Spleen (tissue), 11 donors: Measurements from ENCODE around the gene ASPDH. TPM values are rescaled to one million over a fixed set of nuclear protein-coding genes. Genes with fewer than 3 reads are reported as not detected.
"Not testable (repeated sequence)": the region's sequence is repeated elsewhere in the genome, so short reads cannot be mapped to it uniquely, and the experiment has no call there.

Experiments used
- DNase-seq: peaks from one replicate; pipeline ENCODE4 v3.0.0-alpha.2; 2020
- H3K27ac ChIP-seq, 8 donors: fragments of 200-600 bp; sonication (generic) in 7 of 8; 1 replicate in 4 of 8; 2 replicates in 4 of 8; pipeline versions ENCODE4 v1.5.0 to v1.8.0; 2016 to 2021; ENCODE audit warnings: inconsistent platforms in 4 of 8, mild to moderate bottlenecking in 4 of 8, moderate library complexity in 1 of 8
- H3K27me3 ChIP-seq, 7 donors: fragments of 200-600 bp; sonication (generic) in 6 of 7; replicated peaks in 1 of 7; 1 replicate in 4 of 7; 2 replicates in 3 of 7; pipeline versions ENCODE4 v1.5.0 to v1.8.0; 2016 to 2021; ENCODE audit warnings: inconsistent platforms in 3 of 7, mild to moderate bottlenecking in 1 of 7
- H3K36me3 ChIP-seq, 6 donors: fragments of 200-600 bp; sonication (generic) in 5 of 6; 1 replicate in 4 of 6; 2 replicates in 2 of 6; pipeline versions ENCODE4 v1.5.0 to v1.8.0; 2016 to 2021; ENCODE audit warnings: inconsistent platforms in 2 of 6
- H3K4me1 ChIP-seq, 6 donors: fragments of 200-600 bp; sonication (generic) in 5 of 6; 1 replicate in 3 of 6; 2 replicates in 3 of 6; pipeline versions ENCODE4 v1.5.0 to v1.8.0; 2016 to 2021; ENCODE audit warnings: inconsistent platforms in 3 of 6
- H3K4me3 ChIP-seq, 8 donors: fragments of 200-600 bp; sonication (generic) in 7 of 8; 1 replicate in 4 of 8; 2 replicates in 4 of 8; pipeline versions ENCODE4 v1.5.0 to v1.8.0; 2016 to 2021; ENCODE audit warnings: inconsistent platforms in 4 of 8, mild to moderate bottlenecking in 4 of 8, moderate library complexity in 2 of 8
- H3K9me3 ChIP-seq, 8 donors: fragments of 200-600 bp; sonication (generic) in 7 of 8; 1 replicate in 4 of 8; 2 replicates in 4 of 8; pipeline versions ENCODE4 v1.5.0 to v1.8.0; 2016 to 2021; ENCODE audit warnings: inconsistent platforms in 4 of 8
- POLR2A ChIP-seq, 3 donors: fragments of 450-650 bp; IDR thresholded peaks; one replicate each; pipeline ENCODE4 v1.5.1; 2017; ENCODE audit warnings: antibody characterized with exemption in 3 of 3, mild to moderate bottlenecking in 1 of 3
- POLR2AphosphoS5 ChIP-seq, 3 donors: sonication (generic); formaldehyde crosslinking; IDR thresholded peaks; one replicate each; pipeline ENCODE4 v1.5.1; 2017; ENCODE audit warnings: antibody characterized with exemption in 3 of 3
- WGBS, 5 donors: extraction: QIAGEN DNeasy Blood & Tissue Kit in 3 of 5; methylation state at CpG; one replicate each; pipeline versions ENCODE4 v1.1.5 to v1.1.7; 2013 to 2018; 5-methylcytosine and 5-hydroxymethylcytosine counted together
- intact Hi-C: fragments of 100-400 bp; cut with DNase I; formaldehyde crosslinking; loops from one replicate; pipeline ENCODE4 v1.15.0; 2023; ENCODE audit warnings: low total_unique reads
- polyA plus RNA-seq, 3 donors: library from polyadenylated mRNA; stranded (reverse); fragments of 200-250 nt; gene quantifications; one replicate each; pipeline ENCODE4 v1.2.1, GENCODE V29; 2013
- total RNA-seq, 7 donors: library from RNA; depleted of rRNA in 3 of 7; stranded (reverse); fragments of >200 nt in 3 of 7; fragmentation: NEBNext Ultra II Directional in 4 of 7; extraction: Animal tissue kit (Norgen Biotek cat#: 25700) in 4 of 7; gene quantifications; one replicate each; pipeline versions ENCODE4 v1.1.0 to v1.2.1, GENCODE V29; 2016 to 2021
- TF ChIP-seq, protein P1 (sequence below), 11 experiments: fragments of 200-600 bp in 7 of 11; fragments of 450-650 bp in 4 of 11; sonication (generic) in 4 of 11; IDR thresholded peaks in 8 of 11; conservative IDR thresholded peaks in 3 of 11; 1 replicate in 7 of 11; 2 replicates in 4 of 11; pipeline versions ENCODE4 v1.4.0 to v1.8.0; 2016 to 2021; ENCODE audit warnings: antibody characterized with exemption in 11 of 11, inconsistent platforms in 4 of 11, mild to moderate bottlenecking in 1 of 11
- donor health status: healthy with polysubstance abuse.
- donor health status: DM: no; HTN: no; CAD: no; lungs with moderate emphysema.
- donor health status: DM: no; HTN: no; CAD: no.
- donor health status: Bipolar disorder and iron deficiency.
- donor health status: healthy.
- donor health status: DM: no; HTN: no; CAD: no.
- donor health status: DM: yes; HTN: yes; CAD: no.

ASPDH gene
- total and polyA plus RNA-seq, 10 donors, result not detected

DNA sequence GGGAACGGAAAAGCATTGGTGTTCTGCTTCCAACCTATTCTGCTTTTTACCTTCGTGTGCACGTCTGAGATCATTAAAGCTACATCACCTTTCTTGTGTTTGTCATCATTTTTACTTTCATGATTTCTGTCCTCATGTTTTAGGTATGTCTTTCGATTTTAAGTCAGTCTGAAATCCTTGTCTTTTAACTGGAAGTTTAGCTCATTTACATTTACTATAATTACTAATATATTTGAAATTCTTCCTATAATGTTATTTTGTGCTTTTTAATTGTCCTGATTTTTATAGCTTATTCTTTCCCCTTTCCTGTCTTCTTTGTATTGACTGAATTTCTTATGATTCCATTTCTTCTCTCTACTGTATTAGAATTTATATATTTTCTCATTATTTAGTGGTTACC is 19.2 kb upstream of the ASPDH start:
- no peak for DNase-seq
- Histone ChIP-seq H3K27ac (no peak overlapping the region), H3K9me3 (peaks cover 0 to 23% (median 19%) of the 10 kb centered on the region in 8 donors), H3K4me3 (no peak overlapping the region), H3K4me1 (no peaks in the 10 kb centered on the region), H3K27me3 (peaks cover 0 to 64% (median 15%) of the 10 kb centered on the region in 7 donors), H3K36me3 (no peaks in the 10 kb centered on the region)
- 79 to 91% (median 89%) methylated on average over 4 of the region's 4 CpGs for WGBS, 5 donors
- intact Hi-C loops, result no loop called here
- TF ChIP-seq POLR2A (IDR thresholded peaks at IDR 0.05) (no peak), POLR2AphosphoS5 (IDR thresholded peaks at IDR 0.05) (no peak)
- TF ChIP-seq, protein P1, sequence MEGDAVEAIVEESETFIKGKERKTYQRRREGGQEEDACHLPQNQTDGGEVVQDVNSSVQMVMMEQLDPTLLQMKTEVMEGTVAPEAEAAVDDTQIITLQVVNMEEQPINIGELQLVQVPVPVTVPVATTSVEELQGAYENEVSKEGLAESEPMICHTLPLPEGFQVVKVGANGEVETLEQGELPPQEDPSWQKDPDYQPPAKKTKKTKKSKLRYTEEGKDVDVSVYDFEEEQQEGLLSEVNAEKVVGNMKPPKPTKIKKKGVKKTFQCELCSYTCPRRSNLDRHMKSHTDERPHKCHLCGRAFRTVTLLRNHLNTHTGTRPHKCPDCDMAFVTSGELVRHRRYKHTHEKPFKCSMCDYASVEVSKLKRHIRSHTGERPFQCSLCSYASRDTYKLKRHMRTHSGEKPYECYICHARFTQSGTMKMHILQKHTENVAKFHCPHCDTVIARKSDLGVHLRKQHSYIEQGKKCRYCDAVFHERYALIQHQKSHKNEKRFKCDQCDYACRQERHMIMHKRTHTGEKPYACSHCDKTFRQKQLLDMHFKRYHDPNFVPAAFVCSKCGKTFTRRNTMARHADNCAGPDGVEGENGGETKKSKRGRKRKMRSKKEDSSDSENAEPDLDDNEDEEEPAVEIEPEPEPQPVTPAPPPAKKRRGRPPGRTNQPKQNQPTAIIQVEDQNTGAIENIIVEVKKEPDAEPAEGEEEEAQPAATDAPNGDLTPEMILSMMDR (IDR thresholded peaks at IDR 0.05 in 8 of 11, conservative IDR thresholded peaks at IDR 0.05 in 3 of 11), result no peak

DNA sequence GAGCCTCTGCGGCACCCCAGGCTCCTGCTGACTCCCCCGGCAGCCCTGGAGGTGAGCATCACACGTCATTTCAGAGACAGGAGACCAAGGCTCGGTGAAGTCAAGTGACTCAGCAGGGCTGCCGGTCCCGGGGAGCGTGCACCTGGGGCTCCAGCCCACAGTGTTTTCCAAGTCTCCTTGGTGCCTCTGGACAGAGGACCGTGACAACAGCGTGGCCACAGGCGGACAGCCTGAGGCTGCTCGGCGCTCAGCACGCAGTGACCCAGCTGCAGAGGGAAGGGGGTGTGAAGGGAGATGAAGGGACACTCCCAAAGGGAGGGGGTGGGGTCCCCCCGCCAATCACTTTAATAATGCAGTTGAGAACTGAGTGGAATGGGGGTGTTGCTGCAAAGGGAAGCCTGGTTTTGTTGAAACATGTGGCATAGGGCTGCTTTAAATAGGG is 17.5 kb upstream of the ASPDH start:
- intact Hi-C loops, result no loop called here
- peaks cover 0 to 23% (median 19%) of the 10 kb centered on the region in 8 donors for H3K9me3 ChIP-seq

DNA sequence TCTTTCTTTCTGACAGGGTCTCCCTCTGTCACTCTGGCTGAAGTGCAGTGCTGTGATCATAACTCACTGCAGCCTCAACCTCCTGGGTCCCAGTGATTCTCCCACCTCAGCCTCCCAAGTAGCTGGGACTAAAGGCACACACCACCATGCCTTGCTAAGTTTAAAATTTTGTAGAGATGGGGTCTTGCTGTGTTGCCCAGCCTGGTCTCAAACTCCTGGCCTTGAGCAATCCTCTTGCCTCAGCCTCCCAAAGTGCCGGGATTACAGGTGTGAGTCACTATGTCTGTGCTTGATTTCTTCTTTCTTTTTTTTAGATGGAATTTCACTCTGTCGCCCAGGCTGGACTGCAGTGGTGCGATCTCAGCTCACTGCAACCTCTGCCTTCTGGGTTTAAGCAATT is 14.3 kb upstream of the ASPDH start:
- H3K4me3 ChIP-seq, H3K4me1 ChIP-seq, DNase-seq, H3K27ac ChIP-seq, H3K36me3 ChIP-seq, intact Hi-C loops: not testable (repeated sequence)
- 90 to 100% (median 97%) methylated on average over 3 of the region's 3 CpGs for WGBS, 5 donors
- Histone ChIP-seq H3K27me3 (peaks cover 0 to 62% (median 6%) of the 10 kb centered on the region in 7 donors), H3K9me3 (peaks cover 0 to 12% (median 11%) of the 10 kb centered on the region in 8 donors)

More for the DNA sequence above, 17.5 kb upstream of the ASPDH start:
- TF ChIP-seq, protein P1 (IDR thresholded peaks at IDR 0.05 in 8 of 11, conservative IDR thresholded peaks at IDR 0.05 in 3 of 11), result no peak
- TF ChIP-seq POLR2A (IDR thresholded peaks at IDR 0.05) (no peak), POLR2AphosphoS5 (IDR thresholded peaks at IDR 0.05) (no peak)
- no peak overlapping the region for H3K27ac ChIP-seq
- H3K4me1 ChIP-seq, result no peaks in the 10 kb centered on the region
- DNase-seq, result no peak
- no peaks in the 10 kb centered on the region for H3K36me3 ChIP-seq
- peaks cover 0 to 55% (median 6%) of the 10 kb centered on the region in 7 donors for H3K27me3 ChIP-seq
- H3K4me3 ChIP-seq, result no peak overlapping the region
- WGBS, 5 donors, result 63 to 81% (median 74%) methylated on average over 8 to 14 of the region's 14 CpGs

DNA sequence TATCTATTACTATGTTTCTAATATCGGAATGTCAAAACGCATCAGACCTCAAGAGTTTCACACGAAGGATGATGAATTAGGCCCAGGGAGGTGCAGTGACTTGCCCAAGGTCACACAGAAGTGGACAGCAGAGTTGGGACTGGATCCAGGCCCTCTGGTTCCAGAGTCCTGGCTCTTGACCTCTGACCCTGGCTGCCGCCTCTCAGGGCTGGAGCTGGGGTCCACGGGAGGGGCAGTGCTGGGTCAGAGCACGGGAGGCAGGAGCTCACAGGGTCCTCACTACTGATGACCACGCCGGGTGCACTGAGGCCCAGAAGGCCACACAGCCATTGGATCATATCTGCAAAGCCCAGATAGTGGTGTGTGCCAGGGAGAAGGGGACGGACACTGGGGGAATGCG is 9.2 kb upstream of the ASPDH start:
- Histone ChIP-seq H3K36me3 (no peaks in the 10 kb centered on the region), H3K27me3 (peaks cover 0 to 30% (median 0%) of the 10 kb centered on the region in 7 donors), H3K4me3 (no peak overlapping the region), H3K9me3 (no peaks in the 10 kb centered on the region), H3K27ac (no peak overlapping the region), H3K4me1 (no peaks in the 10 kb centered on the region)
- peak; percentile 21 for DNase-seq
- TF ChIP-seq POLR2AphosphoS5 (IDR thresholded peaks at IDR 0.05), result no peak
- TF ChIP-seq, protein P1 (IDR thresholded peaks at IDR 0.05 in 8 of 11, conservative IDR thresholded peaks at IDR 0.05 in 3 of 11), result no peak
- TF ChIP-seq POLR2A (IDR thresholded peaks at IDR 0.05), result no peak
- 64 to 80% (median 78%) methylated on average over 8 to 10 of the region's 10 CpGs for WGBS, 5 donors
- intact Hi-C loops, result no loop called here
